Measurements from ENCODE around the gene NRP1. TPM values are rescaled to one million over a fixed set of nuclear protein-coding genes. Genes with fewer than 3 reads are reported as not detected.

Gene NRP1
- total RNA-seq, 4 donors from 2014 or later: 17.7 to 47.0 (median 21.0) TPM

GRCh38 chr10:33189808-33190207 is 144.7 kb downstream of the NRP1 start:
- no peaks in the 10 kb centered on the region for H3K9me3 ChIP-seq
- TF ChIP-seq, protein P1, sequence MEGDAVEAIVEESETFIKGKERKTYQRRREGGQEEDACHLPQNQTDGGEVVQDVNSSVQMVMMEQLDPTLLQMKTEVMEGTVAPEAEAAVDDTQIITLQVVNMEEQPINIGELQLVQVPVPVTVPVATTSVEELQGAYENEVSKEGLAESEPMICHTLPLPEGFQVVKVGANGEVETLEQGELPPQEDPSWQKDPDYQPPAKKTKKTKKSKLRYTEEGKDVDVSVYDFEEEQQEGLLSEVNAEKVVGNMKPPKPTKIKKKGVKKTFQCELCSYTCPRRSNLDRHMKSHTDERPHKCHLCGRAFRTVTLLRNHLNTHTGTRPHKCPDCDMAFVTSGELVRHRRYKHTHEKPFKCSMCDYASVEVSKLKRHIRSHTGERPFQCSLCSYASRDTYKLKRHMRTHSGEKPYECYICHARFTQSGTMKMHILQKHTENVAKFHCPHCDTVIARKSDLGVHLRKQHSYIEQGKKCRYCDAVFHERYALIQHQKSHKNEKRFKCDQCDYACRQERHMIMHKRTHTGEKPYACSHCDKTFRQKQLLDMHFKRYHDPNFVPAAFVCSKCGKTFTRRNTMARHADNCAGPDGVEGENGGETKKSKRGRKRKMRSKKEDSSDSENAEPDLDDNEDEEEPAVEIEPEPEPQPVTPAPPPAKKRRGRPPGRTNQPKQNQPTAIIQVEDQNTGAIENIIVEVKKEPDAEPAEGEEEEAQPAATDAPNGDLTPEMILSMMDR (IDR thresholded peaks at IDR 0.05): no peak
- no peak for TF ChIP-seq POLR2A (IDR thresholded peaks at IDR 0.05)
- H3K27ac ChIP-seq: no peak overlapping the region
- peaks cover 0 to 7% (median 0%) of the 10 kb centered on the region in 4 donors for H3K4me1 ChIP-seq
- no peak for DNase-seq
- H3K36me3 ChIP-seq: peaks cover 0 to 7% (median 0%) of the 10 kb centered on the region in 3 donors
- H3K27me3 ChIP-seq: no peaks in the 10 kb centered on the region
- H3K4me3 ChIP-seq: no peak overlapping the region

GRCh38 chr10:33189363-33189762 is 145.1 kb downstream of the NRP1 start:
- Histone ChIP-seq H3K9me3 (no peaks in the 10 kb centered on the region), H3K27ac (no peak overlapping the region), H3K27me3 (no peaks in the 10 kb centered on the region), H3K4me1 (peaks cover 0 to 7% (median 0%) of the 10 kb centered on the region in 4 donors), H3K36me3 (peaks cover 0 to 7% (median 0%) of the 10 kb centered on the region in 3 donors), H3K4me3 (no peak overlapping the region)
- TF ChIP-seq POLR2A (IDR thresholded peaks at IDR 0.05): no peak
- TF ChIP-seq, protein P1 (IDR thresholded peaks at IDR 0.05): no peak
- no peak for DNase-seq

- TF ChIP-seq, protein P1 (IDR thresholded peaks at IDR 0.05): no peak
- TF ChIP-seq POLR2A (IDR thresholded peaks at IDR 0.05): no peak
- Histone ChIP-seq H3K36me3 (peaks cover 0 to 7% (median 0%) of the 10 kb centered on the region in 3 donors), H3K9me3 (no peaks in the 10 kb centered on the region), H3K27ac (no peak overlapping the region), H3K4me3 (no peak overlapping the region), H3K27me3 (no peaks in the 10 kb centered on the region), H3K4me1 (no peaks in the 10 kb centered on the region)
- no peak for DNase-seq
Observed at GRCh38 chr10:33187427-33187999, 147.0 kb downstream of the NRP1 start.

DNA sequence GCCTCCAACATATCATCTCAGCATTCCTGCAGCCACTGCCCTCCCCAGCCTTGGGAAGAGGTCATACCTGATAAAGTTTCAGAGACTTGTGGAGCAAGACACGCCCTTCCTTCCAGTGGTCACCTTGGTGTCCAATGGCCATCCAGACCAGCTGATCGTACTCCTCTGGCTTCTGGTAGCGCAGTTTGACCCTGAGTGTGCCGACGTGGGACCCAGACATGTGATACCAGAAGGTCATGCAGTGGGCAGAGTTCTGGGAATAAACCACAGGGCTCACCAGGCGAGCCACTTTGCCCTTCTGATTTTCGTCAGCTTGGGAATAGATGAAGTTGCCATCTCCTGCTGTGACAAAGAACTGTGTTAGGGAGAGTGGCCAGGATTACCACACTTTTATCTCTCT is 148.3 kb downstream of the NRP1 start:
- Histone ChIP-seq H3K27me3 (no peaks in the 10 kb centered on the region), H3K27ac (no peak overlapping the region), H3K9me3 (no peaks in the 10 kb centered on the region), H3K4me3 (no peak overlapping the region), H3K4me1 (no peaks in the 10 kb centered on the region), H3K36me3 (peaks cover 0 to 7% (median 0%) of the 10 kb centered on the region in 3 donors)
- DNase-seq: no peak
- TF ChIP-seq, protein P1 (IDR thresholded peaks at IDR 0.05): no peak
- TF ChIP-seq POLR2A (IDR thresholded peaks at IDR 0.05): no peak

- no peak overlapping the region for H3K27ac ChIP-seq
- no peak overlapping the region for H3K4me3 ChIP-seq
- no peaks in the 10 kb centered on the region for H3K9me3 ChIP-seq
- TF ChIP-seq POLR2A (IDR thresholded peaks at IDR 0.05): no peak
- TF ChIP-seq, protein P1 (IDR thresholded peaks at IDR 0.05): no peak
- peaks cover 0 to 21% (median 0%) of the 10 kb centered on the region in 3 donors for H3K36me3 ChIP-seq
- no peaks in the 10 kb centered on the region for H3K27me3 ChIP-seq
- H3K4me1 ChIP-seq: no peaks in the 10 kb centered on the region
- DNase-seq: no peak
Observed at GRCh38 chr10:33183655-33184054, 150.8 kb downstream of the NRP1 start.

Measured in Peyer's patch (tissue), 4 donors.